ENCODE results near the gene RAB14. TPM values are rescaled to one million over a fixed set of nuclear protein-coding genes. Genes with fewer than 3 reads are reported as not detected.
"Not testable (repeated sequence)": the region's sequence is repeated elsewhere in the genome, so short reads cannot be mapped to it uniquely, and the experiment has no call there.

Gene RAB14
- total RNA-seq, 2 experiments from 2014 or later = 8.6 to 37.1 TPM

GRCh38 chr9:121179930-121180681 lies 21.6 kb downstream of the RAB14 start:
- Histone ChIP-seq H3K4me1 (ENCODE audit: insufficient read depth, low read length, poor library complexity, severe bottlenecking) (peaks cover 31% of the 10 kb centered on the region), H3K4me2 (ENCODE audit: low read length) (no peak overlapping the region), H3K9me3 (ENCODE audit: low read length) (no peaks in the 10 kb centered on the region), H3K79me2 (ENCODE audit: insufficient read depth, low read depth, low read length) (peaks cover 28% of the 10 kb centered on the region; the same call in 1 of the 2 replicates), H4K20me1 (ENCODE audit: insufficient read depth, low read length) (peaks cover 7% of the 10 kb centered on the region; the same call in 1 of the 2 replicates), H2AFZ (ENCODE audit: low read length) (no peak overlapping the region), H3K36me3 (ENCODE audit: insufficient read depth, low read length) (peaks cover 96% of the 10 kb centered on the region), H3K27ac (ENCODE audit: low read depth, low read length, poor library complexity, severe bottlenecking) (no peak overlapping the region), H3K4me3 (ENCODE audit: low read depth, low read length, poor library complexity, severe bottlenecking) (no peak overlapping the region), H3K9me2 (ENCODE audit: insufficient read depth, low read length) (no peaks in the 10 kb centered on the region)
- no peak for TF ChIP-seq EZH2phosphoT487 (IDR thresholded peaks at IDR 0.05; ENCODE audit: borderline replicate concordance, low read depth, low read length)
- no peak for TF ChIP-seq CTCF (conservative IDR thresholded peaks at IDR 0.05; ENCODE audit: low read length)
- no peak for DNase-seq (ENCODE audit: low spot score)
- intact Hi-C loops (cut with micrococcal nuclease; ENCODE audit: unreplicated experiment) = no loop called here
- CTCF ChIA-PET (ENCODE audit: unreplicated experiment) = no interaction called here
- POLR2A ChIA-PET = no interaction called here
- no TSS peak for BruUV-seq (replicated peaks)

- peaks cover 97% of the 10 kb centered on the region for H3K36me3 ChIP-seq (ENCODE audit: insufficient read depth, low read length)
- POLR2A ChIA-PET; intact Hi-C loops (cut with micrococcal nuclease; ENCODE audit: unreplicated experiment): not testable (repeated sequence)
These were observed 22.3 kb downstream of the RAB14 start for GRCh38 chr9:121179373-121179721.

GRCh38 chr9:121178676-121179372 lies 22.8 kb downstream of the RAB14 start:
- H3K4me3 ChIP-seq (ENCODE audit: low read depth, low read length, poor library complexity, severe bottlenecking) = no peak overlapping the region
- no peak overlapping the region for H3K27ac ChIP-seq (ENCODE audit: low read depth, low read length, poor library complexity, severe bottlenecking)
- H3K79me2 ChIP-seq (ENCODE audit: insufficient read depth, low read depth, low read length) = peaks cover 16% of the 10 kb centered on the region; the same call in 1 of the 2 replicates
- CTCF ChIA-PET (ENCODE audit: unreplicated experiment) = no interaction called here
- intact Hi-C loops (cut with micrococcal nuclease; ENCODE audit: unreplicated experiment) = no loop called here
- peaks cover 97% of the 10 kb centered on the region for H3K36me3 ChIP-seq (ENCODE audit: insufficient read depth, low read length)
- H3K9me2 ChIP-seq (ENCODE audit: insufficient read depth, low read length) = no peaks in the 10 kb centered on the region
- no peaks in the 10 kb centered on the region for H3K9me3 ChIP-seq (ENCODE audit: low read length)
- peaks cover 3% of the 10 kb centered on the region; the same call in 1 of the 2 replicates for H4K20me1 ChIP-seq (ENCODE audit: insufficient read depth, low read length)
- no peak overlapping the region for H2AFZ ChIP-seq (ENCODE audit: low read length)
- H3K4me1 ChIP-seq (ENCODE audit: insufficient read depth, low read length, poor library complexity, severe bottlenecking) = peaks cover 18% of the 10 kb centered on the region
- POLR2A ChIA-PET = interaction anchor here (0.7 to 1.6 kb wide), 2 partner anchors 20 to 275 kb away, joined by 4 to 7 read pairs; no protein-coding TSS in a partner anchor
- H3K4me2 ChIP-seq (ENCODE audit: low read length) = no peak overlapping the region
- BruUV-seq (replicated peaks) = no TSS peak
- DNase-seq (ENCODE audit: low spot score) = no peak
- TF ChIP-seq CTCF (conservative IDR thresholded peaks at IDR 0.05; ENCODE audit: low read length) (no peak), EZH2phosphoT487 (IDR thresholded peaks at IDR 0.05; ENCODE audit: borderline replicate concordance, low read depth, low read length) (no peak)

More at GRCh38 chr9:121179373-121179721, 22.3 kb downstream of the RAB14 start:
- CTCF ChIA-PET (ENCODE audit: unreplicated experiment); H4K20me1 ChIP-seq (ENCODE audit: insufficient read depth, low read length); H3K9me2 ChIP-seq (ENCODE audit: insufficient read depth, low read length); H2AFZ ChIP-seq (ENCODE audit: low read length); H3K9me3 ChIP-seq (ENCODE audit: low read length); H3K27ac ChIP-seq (ENCODE audit: low read depth, low read length, poor library complexity, severe bottlenecking); H3K4me3 ChIP-seq (ENCODE audit: low read depth, low read length, poor library complexity, severe bottlenecking); H3K4me2 ChIP-seq (ENCODE audit: low read length); DNase-seq (ENCODE audit: low spot score): not testable (repeated sequence)
- BruUV-seq (replicated peaks) = TSS peak; percentile 50
- Histone ChIP-seq H3K79me2 (ENCODE audit: insufficient read depth, low read depth, low read length) (peaks cover 22% of the 10 kb centered on the region; the same call in 1 of the 2 replicates), H3K4me1 (ENCODE audit: insufficient read depth, low read length, poor library complexity, severe bottlenecking) (peaks cover 23% of the 10 kb centered on the region)
